ENCODE data around the gene SKIC2. TPM values are rescaled to one million over a fixed set of nuclear protein-coding genes. Genes with fewer than 3 reads are reported as not detected.
"Not testable (repeated sequence)": the region's sequence is repeated elsewhere in the genome, so short reads cannot be mapped to it uniquely, and the experiment has no call there.

The SKIC2 gene
- total RNA-seq, 4 donors from 2014 or later, result 31.3 to 60.4 (median 49.3) TPM

- H3K4me1 ChIP-seq; H3K27ac ChIP-seq; H3K9me3 ChIP-seq; H3K27me3 ChIP-seq; H3K4me3 ChIP-seq; H3K36me3 ChIP-seq; DNase-seq (ENCODE audit: low spot score in 2 of 2): not testable (repeated sequence)
- WGBS, result no CpG with 5 or more reads among the region's 10 CpGs
These were observed 30.4 kb downstream of the SKIC2 start for GRCh38 chr6:31989363-31989762.

DNA sequence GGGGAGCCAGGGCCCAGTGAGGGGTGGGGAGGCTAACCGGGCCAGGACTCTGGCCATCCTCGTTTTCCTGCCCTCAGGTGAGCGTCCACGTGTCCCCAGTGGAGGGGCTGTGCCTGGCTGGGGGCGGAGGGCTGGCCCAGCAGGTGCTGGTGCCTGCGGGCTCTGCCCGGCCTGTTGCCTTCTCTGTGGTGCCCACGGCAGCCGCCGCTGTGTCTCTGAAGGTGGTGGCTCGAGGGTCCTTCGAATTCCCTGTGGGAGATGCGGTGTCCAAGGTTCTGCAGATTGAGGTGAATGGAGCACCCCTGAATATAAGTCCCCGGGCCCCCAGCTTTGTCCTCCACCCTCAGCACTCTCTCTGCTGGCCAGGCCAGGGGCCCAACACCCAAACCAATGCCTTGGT lies 35.4 kb downstream of the SKIC2 start:
- H3K4me1 ChIP-seq; H3K27me3 ChIP-seq; H3K36me3 ChIP-seq; H3K9me3 ChIP-seq; H3K27ac ChIP-seq; DNase-seq (ENCODE audit: low spot score in 2 of 2); H3K4me3 ChIP-seq: not testable (repeated sequence)
- no CpG with 5 or more reads among the region's 14 CpGs for WGBS

GRCh38 chr6:31996385-31996784 lies 37.4 kb downstream of the SKIC2 start:
- DNase-seq (ENCODE audit: low spot score in 2 of 2), result peak in 1 of 2 donors; percentile 44
- H3K4me3 ChIP-seq, H3K36me3 ChIP-seq, H3K4me1 ChIP-seq, H3K27ac ChIP-seq, H3K9me3 ChIP-seq, H3K27me3 ChIP-seq: not testable (repeated sequence)
- 92% methylated on average over 5 of the region's 6 CpGs for WGBS

DNA sequence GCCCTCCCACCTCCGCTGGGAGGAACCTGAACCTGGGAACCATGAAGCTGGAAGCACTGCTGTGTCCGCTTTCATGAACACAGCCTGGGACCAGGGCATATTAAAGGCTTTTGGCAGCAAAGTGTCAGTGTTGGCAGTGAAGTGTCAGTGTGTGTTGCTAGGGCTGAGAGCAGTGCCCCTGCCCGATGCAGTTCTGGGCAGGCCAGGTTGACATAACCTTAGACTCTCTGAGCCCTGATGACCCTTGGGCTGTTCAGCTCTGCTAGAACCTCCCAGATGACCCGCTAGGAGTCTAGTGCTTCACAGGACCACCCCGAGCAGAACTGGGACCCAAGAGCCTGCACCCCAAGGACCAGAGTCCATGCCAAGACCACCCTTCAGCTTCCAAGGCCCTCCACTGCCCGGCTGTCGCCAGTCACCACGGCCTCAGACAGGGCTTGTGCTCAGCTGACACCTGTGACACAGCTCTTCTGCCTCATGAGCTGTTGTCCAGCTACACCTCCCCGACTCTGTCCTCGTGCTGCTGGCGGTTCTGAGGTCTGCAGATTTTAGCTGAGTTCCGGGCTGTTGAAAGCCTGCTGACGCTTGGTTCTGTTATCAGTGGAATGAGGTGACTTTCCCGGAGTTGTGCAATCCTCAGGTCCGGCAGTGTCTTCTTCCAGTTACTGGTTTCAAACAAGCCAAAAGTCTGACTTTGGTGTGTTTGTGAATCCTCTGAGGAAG lies 43.7 kb downstream of the SKIC2 start:
- H3K27ac ChIP-seq; H3K9me3 ChIP-seq; H3K4me3 ChIP-seq; H3K36me3 ChIP-seq; H3K4me1 ChIP-seq; H3K27me3 ChIP-seq; DNase-seq (ENCODE audit: low spot score in 2 of 2): not testable (repeated sequence)
- WGBS, result no CpG with 5 or more reads among the region's 15 CpGs

- WGBS, result no CpG with 5 or more reads among the region's 7 CpGs
- H3K36me3 ChIP-seq; DNase-seq (ENCODE audit: low spot score in 2 of 2); H3K27me3 ChIP-seq; H3K9me3 ChIP-seq; H3K4me3 ChIP-seq; H3K27ac ChIP-seq; H3K4me1 ChIP-seq: not testable (repeated sequence)
These were observed 44.3 kb downstream of the SKIC2 start for GRCh38 chr6:32003301-32003700.

DNA sequence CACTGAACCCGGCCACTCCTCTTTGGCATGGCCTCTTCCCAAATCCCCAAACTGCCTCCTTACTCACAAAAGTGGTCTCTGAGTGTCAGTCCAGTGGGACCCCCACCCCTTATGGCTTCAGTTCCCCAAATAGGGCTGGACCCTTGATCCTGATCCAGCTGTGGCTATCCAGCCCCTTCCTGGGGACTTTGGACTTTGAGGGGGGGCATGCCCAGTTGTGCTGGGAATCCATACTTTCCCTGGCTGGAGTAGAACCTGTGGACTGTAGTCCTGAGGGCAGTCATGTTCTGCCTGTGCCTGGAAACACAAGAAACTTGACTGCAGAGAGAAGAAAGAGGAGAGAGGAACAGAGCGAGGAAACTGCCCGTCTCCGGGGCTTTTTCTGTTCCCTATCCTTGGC lies 45.4 kb downstream of the SKIC2 start:
- 79% methylated on average over 3 of the region's 4 CpGs for WGBS
- DNase-seq (ENCODE audit: low spot score in 2 of 2), result peak in 1 of 2 donors; percentile 34

GRCh38 chr6:32004864-32005537 lies 46.0 kb downstream of the SKIC2 start:
- H3K27ac ChIP-seq, result peak overlapping the region; percentile 8
- H3K4me1 ChIP-seq, H3K36me3 ChIP-seq, H3K27me3 ChIP-seq, H3K4me3 ChIP-seq, H3K9me3 ChIP-seq: not testable (repeated sequence)
- WGBS, result 70% methylated on average over 9 of the region's 13 CpGs
- peak in 1 of 2 donors; percentile 7 for DNase-seq (ENCODE audit: low spot score in 2 of 2)

More for the DNA sequence above, 45.4 kb downstream of the SKIC2 start:
- not testable (repeated sequence) for H3K36me3 ChIP-seq, H3K27ac ChIP-seq, H3K4me3 ChIP-seq, H3K4me1 ChIP-seq, H3K9me3 ChIP-seq, H3K27me3 ChIP-seq

GRCh38 chr6:32005538-32005880 lies 46.5 kb downstream of the SKIC2 start:
- peak overlapping the region; percentile 8 for H3K27ac ChIP-seq
- not testable (repeated sequence) for H3K27me3 ChIP-seq, H3K36me3 ChIP-seq, H3K9me3 ChIP-seq, H3K4me1 ChIP-seq, H3K4me3 ChIP-seq
- peak; percentile 5 to 48 for DNase-seq (ENCODE audit: low spot score in 2 of 2)
- 82% methylated on average over 7 of the region's 9 CpGs for WGBS

DNA sequence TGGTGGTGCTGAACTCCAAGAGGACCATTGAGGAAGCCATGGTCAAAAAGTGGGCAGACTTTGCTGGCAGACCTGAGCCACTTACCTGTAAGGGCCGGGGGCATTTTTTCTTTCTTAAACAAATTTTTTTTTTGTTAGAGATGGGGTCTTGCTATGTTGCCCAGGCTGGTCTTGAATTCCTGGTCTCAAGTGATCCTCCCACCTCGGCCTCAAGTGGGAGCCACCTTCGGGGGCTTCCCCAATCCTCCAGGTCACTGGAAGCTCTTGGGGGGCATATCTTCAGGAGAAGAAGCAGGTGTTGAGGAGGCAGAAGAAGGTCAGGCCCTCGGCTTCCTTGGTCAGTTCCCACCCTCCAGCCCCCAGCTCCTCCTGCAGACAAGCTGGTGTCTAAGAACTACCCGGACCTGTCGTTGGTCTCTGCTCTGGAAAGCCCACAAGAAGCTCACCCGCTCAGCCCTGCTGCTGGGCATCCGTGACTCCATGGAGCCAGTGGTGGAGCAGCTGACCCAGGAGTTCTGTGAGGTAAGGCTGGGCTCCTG lies 47.1 kb downstream of the SKIC2 start:
- DNase-seq (ENCODE audit: low spot score in 2 of 2), result peak; percentile 14 to 49
- not testable (repeated sequence) for H3K9me3 ChIP-seq, H3K4me3 ChIP-seq, H3K36me3 ChIP-seq, H3K27ac ChIP-seq, H3K27me3 ChIP-seq, H3K4me1 ChIP-seq
- WGBS, result 87% methylated on average over 8 of the region's 8 CpGs

- H3K4me3 ChIP-seq, H3K27ac ChIP-seq, H3K27me3 ChIP-seq, H3K36me3 ChIP-seq, H3K9me3 ChIP-seq, H3K4me1 ChIP-seq: not testable (repeated sequence)
- 88% methylated on average over 9 of the region's 12 CpGs for WGBS
- DNase-seq (ENCODE audit: low spot score in 2 of 2), result peak; percentile 22 to 49
These were observed 48.1 kb downstream of the SKIC2 start for GRCh38 chr6:32007086-32007485.

DNA sequence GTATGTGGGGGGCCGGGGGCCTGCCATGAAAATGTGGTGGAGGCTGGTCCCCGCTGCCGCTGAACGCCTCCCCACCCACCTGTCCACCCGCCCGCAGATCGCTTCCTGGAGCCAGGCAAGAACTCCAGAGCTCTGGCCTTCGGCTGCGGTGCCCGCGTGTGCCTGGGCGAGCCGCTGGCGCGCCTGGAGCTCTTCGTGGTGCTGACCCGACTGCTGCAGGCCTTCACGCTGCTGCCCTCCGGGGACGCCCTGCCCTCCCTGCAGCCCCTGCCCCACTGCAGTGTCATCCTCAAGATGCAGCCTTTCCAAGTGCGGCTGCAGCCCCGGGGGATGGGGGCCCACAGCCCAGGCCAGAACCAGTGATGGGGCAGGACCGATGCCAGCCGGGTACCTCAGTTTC lies 49.1 kb downstream of the SKIC2 start:
- not testable (repeated sequence) for H3K4me1 ChIP-seq, H3K9me3 ChIP-seq, H3K4me3 ChIP-seq, H3K27ac ChIP-seq, H3K36me3 ChIP-seq, H3K27me3 ChIP-seq
- peak in 1 of 2 donors; percentile 11 for DNase-seq (ENCODE audit: low spot score in 2 of 2)
- WGBS, result no CpG with 5 or more reads among the region's 24 CpGs

DNA sequence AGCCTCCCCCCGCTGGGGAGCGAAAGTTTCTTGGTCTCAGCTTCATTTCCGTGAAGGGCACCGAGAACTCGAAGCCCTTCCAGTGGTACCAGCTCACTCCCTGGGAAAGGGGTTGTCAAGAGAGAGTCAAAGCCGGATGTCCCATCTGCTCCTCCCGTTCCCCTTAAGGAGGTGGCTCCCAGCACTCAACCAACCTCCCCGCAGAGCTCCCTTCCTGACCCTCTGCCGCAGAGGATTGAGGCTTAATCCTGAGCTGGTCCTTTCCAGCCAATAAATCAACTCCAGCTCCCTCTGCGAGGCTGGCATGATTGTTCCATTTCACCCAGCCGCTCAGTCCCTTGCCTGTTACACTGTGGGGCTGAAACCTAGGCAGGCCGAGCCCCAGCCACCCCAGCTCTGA lies 49.6 kb downstream of the SKIC2 start:
- not testable (repeated sequence) for H3K27ac ChIP-seq, H3K9me3 ChIP-seq, H3K27me3 ChIP-seq, H3K4me3 ChIP-seq, H3K36me3 ChIP-seq, H3K4me1 ChIP-seq
- WGBS, result 45% methylated on average over 5 of the region's 12 CpGs
- peak; percentile 9 to 17 for DNase-seq (ENCODE audit: low spot score in 2 of 2)

GRCh38 chr6:32009537-32009936 lies 50.6 kb downstream of the SKIC2 start:
- not testable (repeated sequence) for H3K27ac ChIP-seq, H3K4me1 ChIP-seq, H3K9me3 ChIP-seq, H3K4me3 ChIP-seq, H3K27me3 ChIP-seq, H3K36me3 ChIP-seq
- DNase-seq (ENCODE audit: low spot score in 2 of 2), result peak; percentile 4 to 11
- WGBS, result 93% methylated on average over 9 of the region's 12 CpGs

GRCh38 chr6:32010856-32011530 lies 52.0 kb downstream of the SKIC2 start:
- not testable (repeated sequence) for H3K9me3 ChIP-seq, H3K27me3 ChIP-seq, H3K27ac ChIP-seq, H3K4me3 ChIP-seq, H3K36me3 ChIP-seq, H3K4me1 ChIP-seq
- 90% methylated on average over 13 of the region's 27 CpGs for WGBS
- DNase-seq (ENCODE audit: low spot score in 2 of 2), result peak; percentile 38 to 71
